DMS 273 (cell line): ENCODE measurements around the gene IDH3B.

Source experiments
- DNase-seq: peaks from one replicate; lab custom pipeline; 2025; ENCODE audit not compliant: unreplicated experiment; lab: John Stamatoyannopoulos, UW

Gene IDH3B

GRCh38 chr20:2624190-2624589, 39.8 kb downstream of the IDH3B start:
- DNase-seq = no peak

- no peak for DNase-seq
These were observed 43.9 kb downstream of the IDH3B start for GRCh38 chr20:2619961-2620595.

- DNase-seq = no peak
These were observed 44.7 kb downstream of the IDH3B start for GRCh38 chr20:2619337-2619736.

- no peak for DNase-seq
These were observed 45.2 kb downstream of the IDH3B start for GRCh38 chr20:2618815-2619214.

- no peak for DNase-seq
These were observed 46.8 kb downstream of the IDH3B start for GRCh38 chr20:2617099-2617714.

- DNase-seq = no peak
These were observed 47.4 kb downstream of the IDH3B start for GRCh38 chr20:2616634-2617033.

GRCh38 chr20:2612073-2612472, 51.9 kb downstream of the IDH3B start:
- DNase-seq = no peak

GRCh38 chr20:2610941-2611720, 52.9 kb downstream of the IDH3B start:
- DNase-seq = peak; percentile 55

GRCh38 chr20:2610326-2610725, 53.7 kb downstream of the IDH3B start:
- no peak for DNase-seq
